Measurements from ENCODE around the gene MBD4. TPM values are rescaled to one million over a fixed set of nuclear protein-coding genes. Genes with fewer than 3 reads are reported as not detected.
"Not testable (repeated sequence)": the region's sequence is repeated elsewhere in the genome, so short reads cannot be mapped to it uniquely, and the experiment has no call there.

MBD4 gene
- total and polyA plus RNA-seq, 4 donors, result 18.7 to 31.2 (median 26.3) TPM

DNA sequence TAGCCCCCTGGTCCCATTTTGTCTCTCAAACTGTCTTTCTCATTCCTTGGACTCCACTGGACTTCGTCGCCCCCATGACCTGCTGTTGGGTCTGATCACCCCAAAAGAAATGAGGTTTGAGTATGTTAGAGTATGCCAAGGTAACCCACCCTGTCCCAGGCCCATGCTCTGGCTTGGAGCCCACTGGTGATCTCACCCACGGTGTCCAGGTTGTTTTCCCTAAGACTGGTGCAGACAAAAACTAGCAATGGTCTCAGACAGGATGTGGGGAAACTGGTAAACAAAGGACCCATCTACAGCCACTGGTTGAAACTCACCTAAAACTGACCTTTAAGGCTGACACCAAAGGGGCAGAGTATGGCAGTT, 50.2 kb downstream of the MBD4 start:
- H3K4me3 ChIP-seq (ENCODE audit: low read length in 2 of 2), result no peak overlapping the region
- DNase-seq (no peak), ATAC-seq (ENCODE audit: low FRiP score) (no peak)
- no peaks in the 10 kb centered on the region for H3K27me3 ChIP-seq (ENCODE audit: control insufficient read depth in 1 of 2, insufficient read depth in 2 of 2, low read length in 1 of 2)
- no peaks in the 10 kb centered on the region for H3K9me3 ChIP-seq (ENCODE audit: control insufficient read depth, low read length)
- H3K27ac ChIP-seq (ENCODE audit: low read depth in 1 of 2, low read length in 2 of 2), result no peak overlapping the region
- 69 to 70% methylated on average over 3 of the region's 3 CpGs for WGBS, 2 donors
- intact Hi-C loops (cut with DNase I), result loop anchor here (10.0 kb wide), 2 partner anchors 435 to 545 kb away; no protein-coding TSS in a partner anchor
- H3K36me3 ChIP-seq (ENCODE audit: control insufficient read depth in 1 of 2, insufficient read depth in 2 of 2, low read length in 1 of 2), result peaks cover 6 to 7% of the 10 kb centered on the region in 2 donors
- no peaks in the 10 kb centered on the region for H3K4me1 ChIP-seq (ENCODE audit: control insufficient read depth in 1 of 2, insufficient read depth in 2 of 2, low read length in 2 of 2)

DNA sequence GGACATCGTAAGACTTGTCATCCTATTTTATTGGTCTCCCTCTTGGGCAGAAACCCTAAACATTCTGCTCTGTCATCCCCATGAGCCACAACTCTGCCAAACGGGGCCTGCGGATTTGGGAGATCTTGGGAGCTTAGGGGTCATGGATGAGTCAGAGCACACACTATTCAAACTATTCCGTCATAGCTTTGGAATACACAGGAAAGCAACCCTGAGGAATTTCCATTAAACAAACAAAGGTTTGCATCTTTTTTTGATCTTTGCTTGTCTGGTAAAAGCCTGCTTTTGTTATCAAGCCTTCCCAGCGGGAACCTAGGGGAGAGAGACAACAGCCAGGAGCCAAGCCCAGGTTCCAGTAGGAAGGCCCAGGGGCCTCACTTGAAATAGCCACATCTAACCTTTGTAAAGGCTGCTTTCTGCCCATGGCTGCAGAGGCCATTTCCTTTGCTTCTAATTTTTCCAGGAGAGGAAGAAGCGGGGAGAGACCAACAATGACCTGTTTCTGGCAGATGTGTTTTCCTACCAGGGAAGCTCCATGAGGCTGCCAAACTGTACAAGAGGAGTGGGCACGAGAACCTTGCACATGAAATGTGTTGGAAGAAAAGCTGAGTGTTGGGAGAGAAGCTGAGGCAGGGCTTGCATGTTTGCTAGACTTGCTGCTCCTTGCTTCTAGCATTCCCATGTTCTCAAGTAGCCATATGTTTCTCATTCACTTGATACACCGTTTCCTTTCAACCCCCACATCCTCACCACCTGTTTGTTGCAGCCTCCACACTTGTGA, 50.8 kb downstream of the MBD4 start:
- not testable (repeated sequence) for ATAC-seq (ENCODE audit: low FRiP score); H3K27me3 ChIP-seq (ENCODE audit: control insufficient read depth in 1 of 2, insufficient read depth in 2 of 2, low read length in 1 of 2); DNase-seq; H3K9me3 ChIP-seq (ENCODE audit: control insufficient read depth, low read length); H3K36me3 ChIP-seq (ENCODE audit: control insufficient read depth in 1 of 2, insufficient read depth in 2 of 2, low read length in 1 of 2); H3K27ac ChIP-seq (ENCODE audit: low read depth in 1 of 2, low read length in 2 of 2); H3K4me1 ChIP-seq (ENCODE audit: control insufficient read depth in 1 of 2, insufficient read depth in 2 of 2, low read length in 2 of 2); H3K4me3 ChIP-seq (ENCODE audit: low read length in 2 of 2)
- intact Hi-C loops (cut with DNase I), result loop anchor here (10.0 kb wide), 2 partner anchors 436 to 546 kb away; no protein-coding TSS in a partner anchor
- WGBS, 2 donors, result 59 to 66% methylated on average over 8 of the region's 8 CpGs

DNA sequence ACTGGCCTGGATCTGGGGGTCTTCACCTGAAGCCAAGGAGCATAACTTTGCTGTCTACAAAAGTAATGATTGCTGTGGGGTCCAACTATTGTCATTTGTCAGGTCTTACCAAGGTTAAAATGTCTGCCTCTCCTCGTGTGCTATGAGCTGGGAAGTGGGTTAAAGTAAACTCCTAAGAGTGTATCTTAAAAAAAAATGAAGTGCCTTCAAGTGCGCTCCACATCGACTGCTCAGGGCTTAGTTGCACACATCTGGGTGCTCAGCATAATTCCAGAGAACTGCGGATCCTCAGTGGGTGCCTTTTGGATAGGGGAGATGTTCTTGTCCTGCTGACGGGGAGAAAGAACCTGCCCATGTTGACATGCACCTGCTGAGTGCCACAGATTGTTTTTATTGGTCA, 52.3 kb downstream of the MBD4 start:
- ATAC-seq (ENCODE audit: low FRiP score) (no peak), DNase-seq (no peak)
- Histone ChIP-seq H3K27me3 (ENCODE audit: control insufficient read depth in 1 of 2, insufficient read depth in 2 of 2, low read length in 1 of 2) (no peaks in the 10 kb centered on the region), H3K4me3 (ENCODE audit: low read length in 2 of 2) (no peak overlapping the region), H3K4me1 (ENCODE audit: control insufficient read depth in 1 of 2, insufficient read depth in 2 of 2, low read length in 2 of 2) (no peaks in the 10 kb centered on the region), H3K36me3 (ENCODE audit: control insufficient read depth in 1 of 2, insufficient read depth in 2 of 2, low read length in 1 of 2) (peaks cover 3 to 6% of the 10 kb centered on the region in 2 donors), H3K27ac (ENCODE audit: low read depth in 1 of 2, low read length in 2 of 2) (no peak overlapping the region), H3K9me3 (ENCODE audit: control insufficient read depth, low read length) (no peaks in the 10 kb centered on the region)
- WGBS, 2 donors, result 91 to 92% methylated on average over 5 of the region's 5 CpGs
- intact Hi-C loops (cut with DNase I), result loop anchor here (10.0 kb wide), 2 partner anchors 437 to 547 kb away; no protein-coding TSS in a partner anchor

DNA sequence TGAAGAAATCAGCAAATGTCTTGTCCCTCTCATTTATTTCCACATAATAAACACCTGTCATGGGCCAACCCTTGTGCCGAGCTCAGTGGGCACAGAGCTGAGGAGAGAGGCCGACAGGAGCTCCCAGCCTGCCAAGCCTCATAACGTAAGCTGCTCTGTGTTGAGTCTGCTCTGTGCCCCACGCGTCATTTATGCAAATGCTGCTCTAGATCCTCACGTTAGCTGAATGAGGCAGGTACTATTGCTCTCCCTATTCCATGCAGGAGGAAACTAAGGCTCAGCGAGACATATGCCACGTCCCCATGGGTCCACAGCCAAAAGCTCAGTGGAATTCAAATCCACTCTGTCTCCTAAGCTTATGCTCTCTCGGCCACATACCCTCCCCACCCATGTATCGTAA, 52.8 kb downstream of the MBD4 start:
- Histone ChIP-seq H3K4me1 (ENCODE audit: control insufficient read depth in 1 of 2, insufficient read depth in 2 of 2, low read length in 2 of 2) (no peaks in the 10 kb centered on the region), H3K9me3 (ENCODE audit: control insufficient read depth, low read length) (no peaks in the 10 kb centered on the region), H3K27ac (ENCODE audit: low read depth in 1 of 2, low read length in 2 of 2) (no peak overlapping the region), H3K27me3 (ENCODE audit: control insufficient read depth in 1 of 2, insufficient read depth in 2 of 2, low read length in 1 of 2) (no peaks in the 10 kb centered on the region), H3K4me3 (ENCODE audit: low read length in 2 of 2) (no peak overlapping the region), H3K36me3 (ENCODE audit: control insufficient read depth in 1 of 2, insufficient read depth in 2 of 2, low read length in 1 of 2) (peaks cover 3 to 6% of the 10 kb centered on the region in 2 donors)
- WGBS, 2 donors, result 93 to 94% methylated on average over 10 of the region's 10 CpGs
- intact Hi-C loops (cut with DNase I), result loop anchor here (10.0 kb wide), 2 partner anchors 438 to 548 kb away; no protein-coding TSS in a partner anchor
- ATAC-seq (ENCODE audit: low FRiP score) (no peak), DNase-seq (no peak)

DNA sequence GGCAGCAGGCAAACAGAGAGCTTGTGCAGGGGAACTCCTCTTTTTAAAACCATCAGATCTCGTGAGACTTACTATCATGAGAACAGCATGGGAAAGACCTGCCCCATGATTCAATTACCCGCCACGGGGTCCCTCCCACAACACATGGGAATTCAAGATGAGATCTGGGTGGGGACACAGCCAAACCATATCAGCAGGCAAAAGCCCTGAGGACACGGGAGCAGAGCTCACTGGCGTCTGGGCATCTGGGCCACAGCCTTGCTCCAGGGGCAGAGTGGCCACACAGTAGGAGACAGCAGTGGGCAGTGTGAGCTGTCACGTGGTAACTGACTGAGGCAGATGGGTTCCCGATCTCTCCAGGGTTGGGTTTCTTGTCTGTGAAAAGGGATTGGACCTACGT, 54.2 kb downstream of the MBD4 start:
- not testable (repeated sequence) for DNase-seq; H3K4me1 ChIP-seq (ENCODE audit: control insufficient read depth in 1 of 2, insufficient read depth in 2 of 2, low read length in 2 of 2); H3K9me3 ChIP-seq (ENCODE audit: control insufficient read depth, low read length); H3K36me3 ChIP-seq (ENCODE audit: control insufficient read depth in 1 of 2, insufficient read depth in 2 of 2, low read length in 1 of 2); H3K27me3 ChIP-seq (ENCODE audit: control insufficient read depth in 1 of 2, insufficient read depth in 2 of 2, low read length in 1 of 2); ATAC-seq (ENCODE audit: low FRiP score); H3K4me3 ChIP-seq (ENCODE audit: low read length in 2 of 2); H3K27ac ChIP-seq (ENCODE audit: low read depth in 1 of 2, low read length in 2 of 2)
- 71 to 75% methylated on average over 8 of the region's 8 CpGs for WGBS, 2 donors
- intact Hi-C loops (cut with DNase I), result loop anchor here (10.0 kb wide), 2 partner anchors 439 to 549 kb away; no protein-coding TSS in a partner anchor

DNA sequence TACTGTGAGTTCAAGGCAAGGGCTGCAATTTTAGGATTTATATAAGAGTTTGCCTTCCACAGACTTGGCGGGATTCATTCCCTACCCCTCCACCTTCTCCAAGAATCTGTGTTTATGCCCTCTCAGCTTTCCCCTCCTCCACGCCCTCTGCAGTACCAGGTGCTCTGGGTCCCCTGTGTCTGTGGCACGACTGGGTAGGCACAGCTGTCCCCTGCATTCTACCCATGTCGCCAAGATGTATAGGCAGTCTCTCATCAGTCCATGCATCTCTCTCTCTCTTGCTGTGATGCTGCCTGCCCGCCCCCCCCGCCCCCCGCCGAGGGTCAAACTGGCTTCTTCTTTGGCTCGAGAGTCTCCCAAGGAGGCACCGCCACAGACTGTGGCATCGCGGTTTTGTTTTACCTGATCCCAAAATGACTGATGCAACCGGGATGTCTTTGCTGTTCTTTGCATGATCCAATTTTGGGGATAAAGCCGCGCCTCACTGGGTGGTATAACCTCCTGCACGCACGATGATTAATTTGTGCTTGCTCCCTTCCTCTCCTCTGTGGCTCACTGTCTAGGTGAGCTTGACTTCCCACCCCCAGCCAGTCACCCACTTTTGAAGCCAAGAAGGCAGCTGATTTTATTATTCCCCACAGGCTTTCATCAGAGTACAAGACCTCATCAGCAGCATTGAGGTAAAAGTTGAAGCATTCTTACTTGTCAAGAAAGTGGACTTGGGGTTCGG, 55.0 kb downstream of the MBD4 start:
- 65 to 67% methylated on average over 18 of the region's 18 CpGs for WGBS, 2 donors
- DNase-seq, result peak in 1 of 2 donors; percentile 61
- peaks cover 2 to 6% of the 10 kb centered on the region in 2 donors for H3K36me3 ChIP-seq (ENCODE audit: control insufficient read depth in 1 of 2, insufficient read depth in 2 of 2, low read length in 1 of 2)
- H3K4me1 ChIP-seq (ENCODE audit: control insufficient read depth in 1 of 2, insufficient read depth in 2 of 2, low read length in 2 of 2), result no peaks in the 10 kb centered on the region
- H3K27ac ChIP-seq (ENCODE audit: low read depth in 1 of 2, low read length in 2 of 2), result no peak overlapping the region
- intact Hi-C loops (cut with DNase I), result loop anchor here (10.0 kb wide), 2 partner anchors 440 to 550 kb away; no protein-coding TSS in a partner anchor
- no peak for ATAC-seq (ENCODE audit: low FRiP score)
- no peak overlapping the region for H3K4me3 ChIP-seq (ENCODE audit: low read length in 2 of 2)
- no peaks in the 10 kb centered on the region for H3K27me3 ChIP-seq (ENCODE audit: control insufficient read depth in 1 of 2, insufficient read depth in 2 of 2, low read length in 1 of 2)
- no peaks in the 10 kb centered on the region for H3K9me3 ChIP-seq (ENCODE audit: control insufficient read depth, low read length)

DNA sequence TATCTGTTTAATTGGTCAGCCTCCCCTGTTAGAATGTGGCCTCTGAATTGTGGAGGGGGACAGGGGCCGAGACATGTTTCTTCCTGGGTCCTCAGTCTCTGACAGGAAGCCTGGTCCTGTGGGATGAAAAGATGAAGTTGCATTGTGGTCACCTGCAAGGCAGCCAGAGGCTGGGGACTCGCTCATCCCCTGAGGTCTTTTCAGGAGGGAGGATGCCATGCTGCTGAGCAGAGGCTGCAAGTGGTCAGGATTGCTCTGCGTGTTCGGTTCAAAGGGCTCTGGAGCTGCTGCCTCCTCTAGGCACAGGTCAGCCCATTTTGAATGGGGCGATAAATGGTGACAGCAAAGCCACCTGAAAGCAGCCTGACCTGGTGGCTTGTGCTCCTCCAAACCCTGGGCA, 55.6 kb downstream of the MBD4 start:
- not testable (repeated sequence) for H3K4me1 ChIP-seq (ENCODE audit: control insufficient read depth in 1 of 2, insufficient read depth in 2 of 2, low read length in 2 of 2); H3K36me3 ChIP-seq (ENCODE audit: control insufficient read depth in 1 of 2, insufficient read depth in 2 of 2, low read length in 1 of 2); H3K4me3 ChIP-seq (ENCODE audit: low read length in 2 of 2); DNase-seq; H3K9me3 ChIP-seq (ENCODE audit: control insufficient read depth, low read length); H3K27me3 ChIP-seq (ENCODE audit: control insufficient read depth in 1 of 2, insufficient read depth in 2 of 2, low read length in 1 of 2); H3K27ac ChIP-seq (ENCODE audit: low read depth in 1 of 2, low read length in 2 of 2); ATAC-seq (ENCODE audit: low FRiP score)
- 74 to 80% methylated on average over 5 of the region's 5 CpGs for WGBS, 2 donors
- intact Hi-C loops (cut with DNase I), result loop anchor here (10.0 kb wide), 2 partner anchors 441 to 551 kb away; no protein-coding TSS in a partner anchor

DNA sequence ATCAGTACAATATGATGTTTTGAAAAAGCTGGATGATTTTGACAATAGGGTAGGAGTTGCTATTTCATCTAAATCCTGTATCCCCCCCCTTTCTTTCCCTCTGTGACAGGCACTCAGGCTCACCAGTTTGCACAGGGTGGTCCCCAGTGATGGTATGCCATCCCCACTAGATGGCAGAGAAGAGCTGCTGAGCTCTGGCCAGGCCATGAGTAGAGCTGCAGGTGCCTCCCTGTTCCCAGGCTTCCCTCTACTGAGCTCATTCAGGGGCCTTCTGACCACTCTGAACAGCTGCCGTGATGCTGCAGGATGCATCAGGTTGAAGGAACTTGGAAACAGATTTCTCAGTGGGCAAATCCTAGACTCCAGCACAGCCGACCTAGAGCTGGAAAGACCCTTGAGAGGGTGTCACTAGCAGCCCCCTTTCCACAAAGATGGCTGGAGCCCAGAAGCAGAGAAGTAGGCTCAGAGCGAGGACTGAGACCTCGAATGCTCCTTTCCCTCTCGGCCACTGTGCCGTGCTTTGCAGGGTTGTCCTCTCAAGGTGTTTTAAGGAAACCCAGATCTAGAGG, 56.4 kb downstream of the MBD4 start:
- ATAC-seq (ENCODE audit: low FRiP score) (peak; percentile 79), DNase-seq (peak in 1 of 2 donors; percentile 65)
- Histone ChIP-seq H3K36me3 (ENCODE audit: control insufficient read depth in 1 of 2, insufficient read depth in 2 of 2, low read length in 1 of 2) (peaks cover 0 to 6% of the 10 kb centered on the region in 2 donors), H3K27ac (ENCODE audit: low read depth in 1 of 2, low read length in 2 of 2) (no peak overlapping the region), H3K4me1 (ENCODE audit: control insufficient read depth in 1 of 2, insufficient read depth in 2 of 2, low read length in 2 of 2) (no peaks in the 10 kb centered on the region), H3K27me3 (ENCODE audit: control insufficient read depth in 1 of 2, insufficient read depth in 2 of 2, low read length in 1 of 2) (no peaks in the 10 kb centered on the region), H3K9me3 (ENCODE audit: control insufficient read depth, low read length) (no peaks in the 10 kb centered on the region), H3K4me3 (ENCODE audit: low read length in 2 of 2) (no peak overlapping the region)
- intact Hi-C loops (cut with DNase I), result loop anchor here (10.0 kb wide), 2 partner anchors 441 to 551 kb away; no protein-coding TSS in a partner anchor
- 48 to 51% methylated on average over 6 of the region's 6 CpGs for WGBS, 2 donors

Measured in aorta (tissue), 5 donors.